ENCODE data around the gene OR10H3. TPM values are rescaled to one million over a fixed set of nuclear protein-coding genes. Genes with fewer than 3 reads are reported as not detected.
A peak's percentile ranks its signal among the peaks of the same experiment; 100 is the strongest.
"Not testable (repeated sequence)": the region's sequence is repeated elsewhere in the genome, so short reads cannot be mapped to it uniquely, and the experiment has no call there.

OR10H3 gene
- total RNA-seq, 2 donors from 2014 or later: not detected

GRCh38 chr19:15780610-15781418 is 43.0 kb downstream of the OR10H3 start:
- H3K36me3 ChIP-seq: no peaks in the 10 kb centered on the region
- DNase-seq (ENCODE audit: low spot score): no peak
- H3K4me1 ChIP-seq: peaks cover 0 to 16% of the 10 kb centered on the region in 2 donors
- H3K27ac ChIP-seq: peak overlapping the region; percentile 39 to 73
- no peak for TF ChIP-seq CTCF (IDR thresholded peaks at IDR 0.05)
- no peaks in the 10 kb centered on the region for H3K27me3 ChIP-seq
- H3K9me3 ChIP-seq: no peaks in the 10 kb centered on the region
- no peak overlapping the region for H3K4me3 ChIP-seq

GRCh38 chr19:15781661-15782060 is 43.9 kb downstream of the OR10H3 start:
- no peaks in the 10 kb centered on the region for H3K27me3 ChIP-seq
- peaks cover 0 to 16% of the 10 kb centered on the region in 2 donors for H3K4me1 ChIP-seq
- DNase-seq (ENCODE audit: low spot score): no peak
- H3K27ac ChIP-seq: no peak overlapping the region
- no peak overlapping the region for H3K4me3 ChIP-seq
- no peak for TF ChIP-seq CTCF (IDR thresholded peaks at IDR 0.05)
- H3K9me3 ChIP-seq: no peaks in the 10 kb centered on the region
- H3K36me3 ChIP-seq: no peaks in the 10 kb centered on the region

GRCh38 chr19:15782211-15782610 is 44.4 kb downstream of the OR10H3 start:
- H3K36me3 ChIP-seq: no peaks in the 10 kb centered on the region
- no peak for TF ChIP-seq CTCF (IDR thresholded peaks at IDR 0.05)
- H3K9me3 ChIP-seq: no peaks in the 10 kb centered on the region
- no peak overlapping the region for H3K27ac ChIP-seq
- H3K4me3 ChIP-seq: no peak overlapping the region
- DNase-seq (ENCODE audit: low spot score): no peak
- no peaks in the 10 kb centered on the region for H3K27me3 ChIP-seq
- H3K4me1 ChIP-seq: peaks cover 0 to 16% of the 10 kb centered on the region in 2 donors

GRCh38 chr19:15782896-15783295 is 45.1 kb downstream of the OR10H3 start:
- not testable (repeated sequence) for DNase-seq (ENCODE audit: low spot score); H3K27me3 ChIP-seq; H3K4me3 ChIP-seq; H3K9me3 ChIP-seq; H3K36me3 ChIP-seq; H3K27ac ChIP-seq
- H3K4me1 ChIP-seq: peaks cover 0 to 16% of the 10 kb centered on the region in 2 donors

GRCh38 chr19:15787611-15788155 is 49.9 kb downstream of the OR10H3 start, which contains the start of gene OR10H5:
Gene OR10H5, plus strand, starts transcription at chr19:15787661. Its CDS starts 6,388 bp downstream, at chr19:15794049.
- H3K36me3 ChIP-seq: no peaks in the 10 kb centered on the region
- TF ChIP-seq CTCF (IDR thresholded peaks at IDR 0.05): no peak
- H3K4me1 ChIP-seq: no peaks in the 10 kb centered on the region
- no peak within 1 kb of the TSS for H3K27ac ChIP-seq
- H3K4me3 ChIP-seq: no peak within 1 kb of the TSS
- H3K9me3 ChIP-seq: no peaks in the 10 kb centered on the region
- DNase-seq (ENCODE audit: low spot score): no peak
- no peaks in the 10 kb centered on the region for H3K27me3 ChIP-seq

GRCh38 chr19:15788594-15789270 is 50.9 kb downstream of the OR10H3 start:
- Histone ChIP-seq H3K27me3 (no peaks in the 10 kb centered on the region), H3K36me3 (no peaks in the 10 kb centered on the region), H3K27ac (no peak overlapping the region), H3K4me1 (no peaks in the 10 kb centered on the region), H3K9me3 (no peaks in the 10 kb centered on the region), H3K4me3 (no peak overlapping the region)
- no peak for DNase-seq (ENCODE audit: low spot score)
- TF ChIP-seq CTCF (IDR thresholded peaks at IDR 0.05): no peak

Data from right atrium auricular region (tissue), 2 donors.